Measurements from ENCODE around the gene MYO1D.
A peak's percentile ranks its signal among the peaks of the same experiment; 100 is the strongest.
"Not testable (repeated sequence)": the region's sequence is repeated elsewhere in the genome, so short reads cannot be mapped to it uniquely, and the experiment has no call there.

Gene MYO1D

DNA sequence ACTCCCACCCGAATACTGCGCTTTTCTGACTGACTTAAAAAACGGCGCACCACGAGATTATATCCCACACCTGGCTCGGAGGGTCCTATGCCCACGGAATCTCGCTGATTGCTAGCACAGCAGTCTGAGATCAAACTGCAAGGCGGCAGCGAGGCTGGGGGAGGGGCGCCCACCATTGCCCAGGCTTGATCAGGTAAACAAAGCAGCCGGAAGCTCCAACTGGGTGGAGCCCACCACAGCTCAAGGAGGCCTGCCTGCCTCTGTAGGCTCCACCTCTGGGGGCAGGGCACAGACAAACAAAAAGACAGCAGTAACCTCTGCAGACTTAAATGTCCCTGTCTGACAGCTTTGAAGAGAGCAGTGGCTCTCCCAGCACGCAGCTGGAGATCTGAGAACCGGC lies 10.5 kb upstream of the MYO1D start:
- not testable (repeated sequence) for DNase-seq

- not testable (repeated sequence) for DNase-seq
Observed at GRCh38 chr17:32886951-32887350, 10.0 kb upstream of the MYO1D start.

DNA sequence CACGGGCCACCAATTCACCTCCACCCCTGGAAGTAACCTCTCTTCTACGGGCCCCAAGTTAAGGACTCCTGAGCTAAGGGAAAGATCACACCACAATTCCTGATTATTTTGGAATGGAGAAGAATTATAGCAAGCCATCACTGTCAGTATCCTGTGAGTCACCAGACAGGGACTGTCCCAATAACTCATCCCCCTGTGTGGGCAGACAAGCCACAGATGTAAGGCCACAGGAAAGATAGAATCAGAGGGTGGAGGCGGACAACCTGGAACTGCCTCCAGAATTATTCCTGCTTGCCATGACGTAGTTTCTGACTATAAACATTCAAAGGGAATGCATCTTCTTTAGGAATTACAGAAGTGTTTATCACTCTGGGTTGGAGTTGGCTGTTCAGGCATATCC lies 5.8 kb upstream of the MYO1D start:
- DNase-seq = no peak

DNA sequence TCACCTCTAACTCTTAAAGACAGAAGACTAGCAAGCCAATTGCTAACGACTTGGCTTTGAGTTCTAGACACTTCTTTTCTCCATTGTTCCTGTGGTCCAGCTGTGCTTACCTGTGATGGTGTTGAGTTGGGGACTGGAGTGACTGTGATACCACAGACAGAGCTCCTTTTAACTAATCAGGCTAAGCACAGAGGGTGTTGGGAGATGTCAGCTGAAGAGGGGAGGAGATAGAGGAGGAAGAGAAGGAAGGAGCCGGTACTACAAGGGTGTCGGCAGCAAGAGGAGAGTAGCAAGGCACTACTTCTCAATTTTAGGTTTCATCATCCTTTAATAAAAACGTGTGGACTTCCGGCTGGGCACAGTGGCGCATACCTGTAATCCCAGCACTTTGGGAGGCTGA lies 5.1 kb upstream of the MYO1D start:
- DNase-seq = no peak

GRCh38 chr17:32880671-32881453 lies 3.9 kb upstream of the MYO1D start:
- no peak for DNase-seq

DNA sequence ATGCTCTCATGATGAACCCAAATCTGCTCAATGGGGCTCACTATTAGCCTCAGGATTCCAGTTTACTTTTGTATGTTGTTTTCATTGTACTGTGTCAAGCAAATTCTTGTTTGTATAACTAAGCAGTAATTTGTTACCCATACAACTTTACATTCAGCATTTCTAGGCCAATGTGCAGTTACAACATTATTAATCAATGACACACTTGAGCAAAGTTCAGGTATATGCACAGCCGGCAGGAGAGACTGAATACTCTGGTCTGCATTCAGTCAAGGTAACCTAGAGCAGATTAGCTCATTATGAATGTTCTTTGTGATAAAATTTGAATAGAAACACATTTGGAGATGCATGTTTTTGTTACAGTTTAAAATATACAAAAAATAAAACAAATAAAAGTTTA lies 2.2 kb upstream of the MYO1D start:
- no peak for DNase-seq

DNA sequence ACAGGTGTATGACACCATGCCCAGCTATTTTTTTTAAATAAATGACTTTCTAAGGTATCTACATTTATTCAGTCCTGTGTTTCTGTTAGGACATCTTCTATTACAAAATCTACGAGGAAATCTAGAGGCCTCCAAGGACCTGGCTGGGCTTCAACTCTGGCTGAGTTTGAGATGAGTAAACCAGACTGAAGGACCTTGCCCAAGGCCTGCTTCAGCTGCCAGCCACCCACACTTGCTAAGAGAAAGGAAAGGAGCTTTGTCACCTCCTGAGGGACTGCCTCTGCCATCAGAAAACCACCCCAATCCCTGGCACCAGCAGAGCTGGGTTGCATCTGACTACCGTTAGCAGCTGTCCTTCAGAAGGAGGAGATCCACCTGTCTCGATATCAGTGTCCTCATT lies 1.3 kb upstream of the MYO1D start:
- no peak for DNase-seq

GRCh38 chr17:32877164-32877764 lies 340 bp upstream of the MYO1D start:
- DNase-seq = peak; percentile 93

DNA sequence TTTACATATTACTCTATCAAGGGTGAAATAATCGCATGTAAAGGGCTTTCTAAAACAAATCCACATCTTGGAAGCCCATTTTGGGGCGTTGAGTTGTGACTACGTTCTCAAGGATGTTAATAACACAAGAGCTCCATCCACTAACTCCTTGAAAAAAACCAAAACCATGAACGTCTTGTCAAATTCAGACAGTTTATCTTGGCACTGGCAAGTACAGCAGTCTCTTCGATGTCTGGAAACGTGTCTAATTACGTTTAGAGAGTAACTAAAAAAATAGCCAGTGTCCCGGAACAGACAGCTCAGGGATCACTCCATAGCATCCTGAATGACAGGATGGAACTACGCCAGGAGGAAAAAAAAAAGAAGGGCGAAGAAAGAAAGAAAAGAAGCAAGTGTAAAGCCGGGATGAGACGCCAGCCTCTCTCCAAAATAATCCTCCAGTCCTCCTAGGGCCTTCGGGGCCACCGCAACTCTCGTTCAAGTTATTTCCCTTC lies 954 bp downstream of the MYO1D start:
- DNase-seq = no peak

GRCh38 chr17:32875230-32875917 lies 1.6 kb downstream of the MYO1D start:
- DNase-seq = no peak

DNA sequence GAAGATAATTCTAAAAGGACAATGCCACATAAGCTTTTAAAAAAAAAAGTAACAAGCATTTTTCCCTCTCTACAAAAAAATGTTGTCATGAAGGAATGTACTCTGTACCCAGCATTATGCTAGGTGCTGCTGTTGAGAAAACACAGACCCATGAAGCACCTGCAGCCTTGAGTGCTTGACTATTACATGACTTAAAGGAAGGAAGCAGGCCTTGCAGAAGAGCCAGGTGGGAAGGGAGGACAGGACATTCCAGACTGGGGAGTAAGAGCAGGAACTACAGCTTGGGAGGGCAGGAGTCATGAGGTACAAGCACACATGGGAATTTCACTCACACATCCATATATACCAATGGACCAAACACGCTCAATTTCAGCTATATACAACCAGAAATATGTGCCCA lies 3.8 kb downstream of the MYO1D start:
- no peak for DNase-seq

GRCh38 chr17:32871746-32872145 lies 5.2 kb downstream of the MYO1D start:
- DNase-seq = no peak

DNA sequence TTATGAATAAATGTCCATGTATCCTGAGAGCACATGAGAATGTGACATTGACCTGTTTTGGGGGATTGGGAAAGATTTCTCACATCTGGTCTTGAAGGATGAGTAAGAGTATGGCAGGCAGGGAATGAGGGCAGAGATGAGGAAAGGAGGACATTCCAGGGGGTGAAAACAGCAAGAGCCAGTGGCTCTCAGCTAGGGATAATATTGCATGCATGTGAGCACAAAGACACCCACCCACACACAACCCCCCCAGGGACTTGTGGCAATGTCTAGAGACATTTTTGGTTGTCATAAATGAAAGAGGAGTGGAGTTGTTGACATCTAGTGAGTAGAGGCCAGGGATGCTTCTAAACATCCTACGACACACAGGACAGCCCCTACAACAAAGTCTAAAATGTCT lies 6.0 kb downstream of the MYO1D start:
- no peak for DNase-seq

DNA sequence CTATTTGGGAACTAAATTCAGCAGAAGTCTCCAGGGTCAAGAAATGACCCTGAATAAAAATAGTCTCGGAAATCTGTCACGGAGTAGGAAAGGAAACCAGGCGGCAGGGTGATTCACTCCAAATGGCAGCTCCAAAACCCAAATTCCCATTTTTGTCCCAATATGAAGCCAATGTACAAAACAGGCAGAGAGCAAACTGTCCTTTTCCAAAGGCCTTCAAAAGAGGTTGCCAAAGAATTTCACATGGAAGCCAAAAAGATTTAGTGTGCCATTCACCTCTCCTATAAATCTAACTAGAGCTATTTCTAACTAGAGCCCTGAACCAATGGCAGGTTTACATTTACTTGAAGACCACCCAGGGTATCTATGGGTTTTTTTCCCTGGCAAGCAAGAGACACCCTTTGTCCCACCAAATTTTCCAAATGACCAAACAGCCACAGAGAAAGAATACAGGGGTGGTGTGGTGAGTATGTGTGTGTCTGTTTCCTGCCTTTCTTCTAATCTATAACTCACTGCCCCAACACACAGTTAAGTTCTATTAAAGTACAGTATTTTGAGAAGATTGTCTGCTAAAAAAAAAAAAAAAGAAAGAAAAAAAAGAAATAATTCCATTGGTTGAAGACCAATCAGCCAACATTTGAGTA lies 6.8 kb downstream of the MYO1D start:
- DNase-seq = no peak

- DNase-seq = no peak
Observed at GRCh38 chr17:32869345-32870026, 7.4 kb downstream of the MYO1D start.

DNA sequence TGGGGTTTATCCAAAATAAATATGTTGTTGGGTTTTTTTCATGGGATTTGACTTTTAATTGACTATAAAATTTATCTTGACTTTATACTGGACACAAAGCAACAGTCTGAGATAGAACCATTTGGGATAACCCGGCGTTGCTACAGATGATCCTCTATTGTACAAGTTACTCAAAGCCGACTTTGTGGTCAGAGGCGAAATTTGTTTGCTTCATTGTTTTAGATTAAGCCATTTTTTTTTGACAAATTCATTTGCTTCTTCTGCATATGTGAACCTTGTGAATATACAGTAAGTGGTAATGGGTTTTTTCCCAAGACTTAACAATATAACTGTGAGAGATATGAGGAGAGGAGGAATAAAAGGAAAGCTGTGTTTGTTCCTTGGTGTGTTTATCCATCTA lies 11.8 kb downstream of the MYO1D start:
- DNase-seq = no peak

DNA sequence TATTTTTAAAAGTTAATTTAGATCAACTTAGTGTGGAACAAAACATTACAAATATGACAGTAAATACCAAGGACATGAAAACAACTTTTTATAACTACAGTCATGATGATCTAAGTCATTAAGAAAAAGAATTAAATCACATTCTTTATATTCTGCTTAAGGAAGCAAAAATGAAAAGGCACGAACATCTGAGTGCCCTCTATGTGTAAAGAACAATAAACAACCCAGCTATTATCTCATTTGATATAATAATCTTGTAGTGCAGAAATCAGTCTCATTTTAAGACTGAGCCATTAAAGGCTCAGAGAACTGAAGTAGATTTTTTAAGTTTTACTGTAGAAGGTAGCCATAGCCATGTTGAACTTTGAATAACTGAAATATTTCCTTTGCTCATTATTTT lies 13.4 kb downstream of the MYO1D start:
- no peak for DNase-seq

DNA sequence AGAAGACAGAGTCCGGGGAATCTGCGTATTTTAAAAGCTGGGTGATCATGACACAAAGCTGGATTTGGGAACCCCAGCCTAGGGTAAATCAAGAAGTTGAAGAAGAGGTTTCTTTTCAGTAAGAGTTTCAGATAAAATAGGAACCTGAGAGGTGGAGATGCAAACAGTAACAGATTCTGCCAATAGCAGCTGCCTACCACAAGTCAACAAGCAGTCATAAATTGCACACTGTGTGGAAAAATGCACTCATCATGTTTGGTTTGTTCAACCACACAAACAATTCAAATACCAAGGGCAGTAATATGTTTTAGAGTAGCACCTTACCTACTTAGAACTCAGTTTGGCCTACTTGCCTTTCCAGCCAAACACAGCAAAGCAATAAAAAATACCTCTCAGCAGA lies 14.0 kb downstream of the MYO1D start:
- DNase-seq = no peak

DNA sequence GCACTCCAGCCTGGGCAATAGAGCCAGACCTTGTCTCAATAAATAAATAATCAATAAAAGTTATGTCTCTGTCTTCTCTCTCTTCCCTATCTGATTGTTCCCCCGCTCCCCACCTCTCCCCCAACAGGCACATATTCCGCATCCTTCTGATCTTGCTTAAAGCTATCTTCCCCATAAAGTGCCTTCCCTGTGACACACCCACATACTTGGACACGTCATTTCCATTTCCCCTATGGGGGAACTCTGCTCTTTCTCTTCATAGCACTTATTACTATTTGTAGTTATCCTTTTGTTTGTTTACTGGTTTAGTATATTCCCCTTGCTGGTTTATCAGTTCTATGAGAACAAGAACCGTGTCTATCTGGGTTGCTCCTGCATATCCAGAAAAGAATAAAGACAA lies 14.9 kb downstream of the MYO1D start:
- no peak for DNase-seq

DNA sequence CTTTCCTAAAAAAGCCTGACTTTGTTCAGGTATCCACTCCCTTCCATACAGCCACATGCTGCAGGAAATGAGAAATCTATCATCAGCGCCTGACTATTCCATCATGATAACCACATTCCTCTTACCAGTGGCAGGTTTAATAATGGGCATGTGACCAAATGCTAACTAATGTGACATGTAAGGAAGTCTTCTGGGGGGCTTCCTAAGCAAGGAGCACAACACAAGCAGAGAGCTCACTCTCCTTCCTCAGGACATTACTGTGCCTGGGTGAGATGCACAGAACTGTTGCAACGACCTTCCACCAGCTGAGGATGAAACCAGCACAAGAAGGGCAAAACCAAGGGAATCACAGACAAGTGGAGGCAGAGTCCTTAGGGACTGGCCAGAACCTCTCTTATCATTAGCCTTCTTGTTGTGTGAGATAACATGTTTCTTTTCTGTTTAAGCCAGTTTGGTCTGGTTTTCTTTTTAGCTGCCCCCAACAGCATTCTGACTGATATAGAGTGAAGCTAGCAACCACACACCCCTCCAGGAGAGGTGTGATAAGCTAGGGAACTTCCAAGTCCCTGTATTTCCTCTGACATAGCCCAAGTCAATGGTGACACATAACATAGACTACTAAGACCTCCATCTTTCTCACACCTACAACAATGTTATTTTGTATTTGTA lies 16.9 kb downstream of the MYO1D start:
- DNase-seq = no peak

DNA sequence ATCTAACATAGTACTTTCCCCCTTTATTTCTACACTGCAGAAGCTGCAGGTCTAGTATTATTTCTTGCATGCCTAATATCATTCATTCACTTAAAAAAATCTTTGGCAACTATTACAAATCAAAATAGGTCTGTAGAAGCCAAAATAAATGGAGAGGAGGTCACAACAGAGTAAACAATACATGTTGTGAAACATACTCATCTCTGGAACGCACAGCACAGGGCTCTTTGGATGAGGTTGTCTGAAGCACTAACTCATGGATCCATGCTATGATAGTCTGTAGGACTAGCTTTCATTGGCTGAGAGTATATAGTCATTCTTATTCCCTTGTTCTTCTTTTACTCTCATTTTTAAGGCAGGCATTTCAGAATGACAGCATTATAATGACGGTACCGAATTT lies 21.3 kb downstream of the MYO1D start:
- no peak for DNase-seq

GRCh38 chr17:32854832-32855389 lies 22.0 kb downstream of the MYO1D start:
- no peak for DNase-seq

Data from activated CD8-positive, alpha-beta memory T cell treated with anti-CD3 and anti-CD28 coated beads, Interleukin-2, amount 50 U/mL, for 4 hours (primary cell).